Activated CD4-positive, alpha-beta T cell treated with anti-CD3 and anti-CD28 coated beads, Interleukin-2, Interleukin-6, amounts not matched to agents 100 ng/mL and 50 ng/mL, durations not matched to agents 16 hours and 8 hours (primary cell): ENCODE measurements around the gene SLCO2B1.
"Not testable (repeated sequence)": the region's sequence is repeated elsewhere in the genome, so short reads cannot be mapped to it uniquely, and the experiment has no call there.

Experiments used
- DNase-seq: peaks from one replicate; pipeline ENCODE4 v3.0.0-alpha.2; 2020

Gene SLCO2B1, protein sequence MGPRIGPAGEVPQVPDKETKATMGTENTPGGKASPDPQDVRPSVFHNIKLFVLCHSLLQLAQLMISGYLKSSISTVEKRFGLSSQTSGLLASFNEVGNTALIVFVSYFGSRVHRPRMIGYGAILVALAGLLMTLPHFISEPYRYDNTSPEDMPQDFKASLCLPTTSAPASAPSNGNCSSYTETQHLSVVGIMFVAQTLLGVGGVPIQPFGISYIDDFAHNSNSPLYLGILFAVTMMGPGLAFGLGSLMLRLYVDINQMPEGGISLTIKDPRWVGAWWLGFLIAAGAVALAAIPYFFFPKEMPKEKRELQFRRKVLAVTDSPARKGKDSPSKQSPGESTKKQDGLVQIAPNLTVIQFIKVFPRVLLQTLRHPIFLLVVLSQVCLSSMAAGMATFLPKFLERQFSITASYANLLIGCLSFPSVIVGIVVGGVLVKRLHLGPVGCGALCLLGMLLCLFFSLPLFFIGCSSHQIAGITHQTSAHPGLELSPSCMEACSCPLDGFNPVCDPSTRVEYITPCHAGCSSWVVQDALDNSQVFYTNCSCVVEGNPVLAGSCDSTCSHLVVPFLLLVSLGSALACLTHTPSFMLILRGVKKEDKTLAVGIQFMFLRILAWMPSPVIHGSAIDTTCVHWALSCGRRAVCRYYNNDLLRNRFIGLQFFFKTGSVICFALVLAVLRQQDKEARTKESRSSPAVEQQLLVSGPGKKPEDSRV

GRCh38 chr11:75150879-75151278 is at the start of gene SLCO2B1:
Gene SLCO2B1, plus strand, starts transcription at chr11:75151107. Its CDS starts 275 bp downstream, at chr11:75151382.
- DNase-seq: no peak

- no peak for DNase-seq
These were observed 49.3 kb upstream of the SLCO2B1 start for GRCh38 chr11:75101424-75102128.

- DNase-seq: peak; percentile 76
These were observed 47.4 kb upstream of the SLCO2B1 start for GRCh38 chr11:75103380-75104026.

DNA sequence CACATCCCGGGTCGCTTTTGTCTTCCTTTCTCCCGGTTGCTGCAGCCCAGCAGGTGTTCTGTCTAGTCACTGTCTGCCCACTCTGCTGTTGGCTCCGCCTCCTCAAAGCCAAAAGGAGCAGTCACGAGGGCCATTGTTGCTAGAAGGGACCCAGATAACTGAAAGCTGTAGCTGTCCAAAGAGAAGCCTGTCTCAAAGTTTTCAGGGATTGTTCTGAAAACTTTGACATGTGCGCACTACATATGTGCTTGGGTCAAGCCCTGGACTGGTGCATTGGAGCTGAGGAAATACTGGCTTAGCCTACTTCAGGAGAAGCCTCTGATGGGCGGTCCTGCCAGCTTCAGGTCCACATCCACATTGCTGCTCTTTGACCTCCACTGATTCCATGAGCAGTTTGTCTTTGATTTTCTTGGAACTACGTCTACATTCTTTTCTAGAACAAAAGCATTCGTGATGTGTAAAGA is 45.4 kb upstream of the SLCO2B1 start:
- DNase-seq: no peak

- DNase-seq: not testable (repeated sequence)
These were observed 44.8 kb upstream of the SLCO2B1 start for GRCh38 chr11:75105967-75106681.

DNA sequence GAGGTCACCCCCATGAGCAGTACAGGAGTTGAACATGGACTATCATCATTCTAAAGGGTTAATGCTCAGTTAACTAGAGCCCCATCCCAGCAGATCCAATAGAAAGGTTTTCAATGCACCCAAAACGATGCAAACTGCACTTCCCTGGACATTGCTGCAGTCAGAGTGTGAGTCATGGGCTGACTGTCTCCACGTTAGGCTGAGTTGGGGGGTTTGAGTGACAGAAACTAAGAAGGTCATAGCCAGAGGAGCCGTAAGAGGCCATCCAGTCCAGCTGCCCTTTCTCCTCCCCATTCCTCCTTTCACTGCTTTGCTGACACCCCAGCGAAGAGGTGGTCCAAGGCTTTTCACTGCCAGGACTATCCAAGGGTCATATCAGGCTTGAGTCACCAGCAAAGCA is 43.7 kb upstream of the SLCO2B1 start:
- no peak for DNase-seq

- no peak for DNase-seq
These were observed 38.7 kb upstream of the SLCO2B1 start for GRCh38 chr11:75112200-75112599.

DNA sequence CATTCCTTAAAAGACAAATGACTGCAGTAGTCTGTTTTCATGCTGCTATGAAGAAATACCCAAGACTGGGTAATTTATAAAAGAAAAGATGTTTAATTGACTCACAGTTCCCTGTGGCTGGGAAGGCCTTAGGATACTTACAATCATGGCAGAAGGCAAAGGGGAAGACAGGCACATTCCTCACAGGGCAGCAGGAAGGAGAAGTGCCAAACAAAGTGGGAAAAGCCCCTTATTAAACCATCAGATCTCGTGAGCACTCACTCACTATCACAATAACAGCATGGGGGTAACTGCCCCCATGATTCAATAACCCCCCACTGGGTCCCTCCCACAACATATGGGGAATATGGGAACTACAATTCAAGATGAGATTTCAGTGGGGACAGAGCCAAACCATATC is 37.9 kb upstream of the SLCO2B1 start:
- DNase-seq: no peak

GRCh38 chr11:75114465-75114864 is 36.4 kb upstream of the SLCO2B1 start:
- DNase-seq: no peak

DNA sequence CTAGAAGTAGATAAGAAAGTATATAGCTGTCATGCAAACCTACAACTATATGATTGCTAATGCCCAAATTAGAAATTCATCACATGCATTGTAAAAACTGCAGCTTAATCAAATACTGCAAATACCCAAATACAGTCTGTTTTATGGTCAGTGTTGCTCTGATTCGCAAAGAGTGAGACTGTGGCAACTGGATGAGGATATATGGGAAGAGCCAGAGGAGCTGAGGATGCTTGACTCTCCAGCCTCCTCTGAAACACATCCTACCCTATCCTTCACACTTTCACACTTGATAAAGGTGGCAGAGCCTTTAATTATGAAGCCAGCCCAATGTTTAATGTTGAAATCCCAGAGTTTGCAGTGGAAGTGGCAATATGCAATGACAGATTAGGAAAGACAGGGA is 32.3 kb upstream of the SLCO2B1 start:
- no peak for DNase-seq

DNA sequence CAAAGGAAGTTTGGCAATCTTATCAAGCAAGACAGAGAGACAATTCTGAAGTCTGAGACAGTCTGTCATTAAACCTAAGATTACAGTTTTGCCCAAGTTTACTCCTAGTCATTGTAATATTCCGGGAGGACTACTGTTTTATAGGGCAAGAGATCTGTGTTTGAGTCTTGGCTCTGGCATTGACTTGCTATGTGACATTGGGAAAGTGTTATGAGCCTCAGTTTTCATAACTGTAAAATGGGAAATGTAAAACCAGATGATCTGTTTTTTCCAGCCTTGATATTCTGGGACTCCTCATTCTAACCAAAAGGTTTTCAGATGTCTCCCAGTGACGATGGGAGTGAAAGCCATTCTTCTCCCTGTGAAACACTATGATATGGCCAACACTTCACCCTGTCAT is 24.3 kb upstream of the SLCO2B1 start:
- DNase-seq: no peak

GRCh38 chr11:75132080-75132479 is 18.8 kb upstream of the SLCO2B1 start:
- no peak for DNase-seq

DNA sequence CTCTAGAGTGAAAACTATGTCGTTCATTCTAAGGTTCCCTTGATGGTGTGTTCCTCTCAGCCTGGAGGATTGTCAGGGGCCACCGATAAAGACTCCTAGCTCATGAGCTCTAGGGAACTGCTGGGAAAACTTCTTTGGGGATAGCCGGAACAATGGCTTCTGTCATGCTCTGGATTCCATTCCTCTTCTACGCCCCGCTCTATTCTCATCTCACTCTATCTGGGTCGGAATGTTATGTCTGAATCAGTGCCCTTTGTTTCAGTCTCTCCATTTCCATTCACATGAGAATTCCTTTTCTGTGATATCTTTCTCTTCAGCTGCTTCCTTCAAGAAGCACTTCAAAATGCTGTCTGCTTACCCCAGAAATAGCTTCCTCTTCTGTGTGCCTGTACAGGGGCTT is 16.9 kb upstream of the SLCO2B1 start:
- DNase-seq: no peak

GRCh38 chr11:75135021-75135650 is 15.8 kb upstream of the SLCO2B1 start:
- DNase-seq: no peak

- no peak for DNase-seq
These were observed 15.3 kb upstream of the SLCO2B1 start for GRCh38 chr11:75135651-75136050.

GRCh38 chr11:75140269-75141138 is 10.4 kb upstream of the SLCO2B1 start:
- DNase-seq: peak; percentile 85

GRCh38 chr11:75141166-75141565 is 9.7 kb upstream of the SLCO2B1 start:
- DNase-seq: no peak

- peak; percentile 93 for DNase-seq
These were observed 8.0 kb upstream of the SLCO2B1 start for GRCh38 chr11:75142714-75143419.

- no peak for DNase-seq
These were observed 7.5 kb upstream of the SLCO2B1 start for GRCh38 chr11:75143420-75143731.

DNA sequence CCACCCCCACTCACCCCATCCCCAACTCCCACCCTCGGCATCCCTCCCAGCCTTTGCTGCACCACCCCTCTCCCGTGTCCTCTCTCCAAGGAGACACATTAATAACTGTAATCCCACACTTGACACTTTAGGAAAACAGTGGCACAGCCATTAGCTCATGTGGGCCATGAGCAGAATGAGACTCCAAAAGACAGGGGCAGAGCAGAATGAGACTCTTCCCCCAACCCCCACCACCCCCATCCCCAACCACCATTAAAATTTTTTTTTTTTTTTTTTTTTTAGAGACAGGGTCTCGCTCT is 6.2 kb upstream of the SLCO2B1 start:
- no peak for DNase-seq
